SIG-M5 treated with dmso at 0.1 percent for 504 hours (cell line): ENCODE data around the gene CPM.

Source experiments
- DNase-seq: peaks from one replicate; lab custom pipeline; 2025; ENCODE audit not compliant: unreplicated experiment; lab: John Stamatoyannopoulos, UW

CPM gene

GRCh38 chr12:68932961-68933893 is at the start of gene CPM:
TSS of gene CPM (minus strand) at chr12:68933171. CDS start at chr12:68932837, 334 bp downstream.
- DNase-seq: peak; percentile 41

- no peak for DNase-seq
Observed at GRCh38 chr12:68981516-68981915, 48.5 kb upstream of the CPM start.

- DNase-seq: no peak
Observed at GRCh38 chr12:68980476-68981212, 47.7 kb upstream of the CPM start.

- DNase-seq: peak; percentile 8
Observed at GRCh38 chr12:68978678-68979077, 45.7 kb upstream of the CPM start.

- DNase-seq: no peak
Observed at GRCh38 chr12:68977909-68978610, 45.1 kb upstream of the CPM start.

GRCh38 chr12:68977335-68977734 is 44.4 kb upstream of the CPM start:
- no peak for DNase-seq

- DNase-seq: no peak
Observed at GRCh38 chr12:68976395-68976841, 43.4 kb upstream of the CPM start.

- no peak for DNase-seq
Observed at GRCh38 chr12:68975811-68976210, 42.8 kb upstream of the CPM start.

GRCh38 chr12:68972595-68972994 is 39.6 kb upstream of the CPM start:
- no peak for DNase-seq

- DNase-seq: no peak
Observed at GRCh38 chr12:68971404-68971803, 38.4 kb upstream of the CPM start.

GRCh38 chr12:68970951-68971350 is 38.0 kb upstream of the CPM start:
- DNase-seq: no peak

- DNase-seq: no peak
Observed at GRCh38 chr12:68970306-68970705, 37.3 kb upstream of the CPM start.

GRCh38 chr12:68967046-68967445 is 34.1 kb upstream of the CPM start:
- no peak for DNase-seq

- no peak for DNase-seq
Observed at GRCh38 chr12:68963856-68964745, 31.1 kb upstream of the CPM start.

- DNase-seq: peak; percentile 89
Observed at GRCh38 chr12:68962877-68963855, 30.2 kb upstream of the CPM start.

- no peak for DNase-seq
Observed at GRCh38 chr12:68959891-68960464, 27.0 kb upstream of the CPM start.

GRCh38 chr12:68959143-68959858 is 26.3 kb upstream of the CPM start:
- DNase-seq: no peak

GRCh38 chr12:68958322-68958721 is 25.4 kb upstream of the CPM start:
- DNase-seq: peak; percentile 71
